SU-DHL-6 (cell line): ENCODE measurements around the gene KRT79.

Experiments
- H2AFZ ChIP-seq: fragments of 200-600 bp; sonication (generic); 2 replicates; pipeline ENCODE4 v1.6.1; 2014; ENCODE audit warnings: low read depth, mild to moderate bottlenecking, moderate library complexity, mixed read lengths, antibody characterized with exemption, low read length; ENCODE audit not compliant: severe bottlenecking
- H3F3A ChIP-seq: fragments of 200-600 bp; shearing (Covaris generic); 2 replicates; pipeline ENCODE4 v1.6.0; 2016; ENCODE audit warnings: antibody characterized with exemption, mild to moderate bottlenecking; ENCODE audit not compliant: insufficient read depth
- H3K27ac ChIP-seq: fragments of 200-600 bp; sonication (generic); 2 replicates; pipeline ENCODE4 v1.5.1; 2016; ENCODE audit warnings: low read depth, mild to moderate bottlenecking, low read length, moderate library complexity, mixed read lengths
- H3K27me3 ChIP-seq: fragments of 200-600 bp; sonication (generic), shearing (Covaris generic); 2 replicates; pipeline ENCODE4 v1.6.0; 2014; ENCODE audit warnings: mild to moderate bottlenecking, low read length
- H3K36me3 ChIP-seq: fragments of 200-600 bp; sonication (generic); 2 replicates; pipeline ENCODE4 v1.6.1; 2014; ENCODE audit warnings: mild to moderate bottlenecking, low read length, mixed read lengths
- H3K4me2 ChIP-seq: fragments of 300-600, 200-600 bp; shearing (Covaris generic), sonication (generic); 2 replicates; pipeline ENCODE4 v1.6.0; 2014; ENCODE audit warnings: low read length, low read depth, mild to moderate bottlenecking; ENCODE audit not compliant: poor library complexity, severe bottlenecking
- H3K4me3 ChIP-seq: fragments of 200-600 bp; sonication (generic); 2 replicates; pipeline ENCODE4 v1.5.1; 2014; ENCODE audit warnings: antibody characterized with exemption, low read length, mild to moderate bottlenecking, mixed read lengths; ENCODE audit not compliant: insufficient read depth, poor library complexity, severe bottlenecking
- H3K79me2 ChIP-seq: fragments of 200-600 bp; sonication (generic); 2 replicates; pipeline ENCODE4 v1.6.1; 2014; ENCODE audit warnings: mild to moderate bottlenecking, low read length, moderate library complexity; ENCODE audit not compliant: insufficient read depth
- H3K9ac ChIP-seq: fragments of 200-600 bp; sonication (generic); 2 replicates; pipeline ENCODE4 v1.7.0; 2014; ENCODE audit warnings: mild to moderate bottlenecking, low read length
- H3K9me2 ChIP-seq: fragments of 200-600 bp; sonication (generic); replicated peaks from 2 replicates; pipeline ENCODE4 v1.6.1; 2014; ENCODE audit warnings: low read length; ENCODE audit not compliant: insufficient read depth
- H3K9me3 ChIP-seq: fragments of 200-600 bp; sonication (generic); 2 replicates; pipeline ENCODE4 v1.6.1; 2014; ENCODE audit warnings: low read length, mixed read lengths; ENCODE audit not compliant: insufficient read depth
- H4K20me1 ChIP-seq: fragments of 200-600 bp; sonication (generic); 2 replicates; pipeline ENCODE4 v1.6.1; 2014; ENCODE audit warnings: low read depth, mild to moderate bottlenecking, antibody characterized with exemption, low read length, moderate library complexity, mixed read lengths
- EZH2phosphoT487 ChIP-seq: fragments of 200-600 bp; sonication (generic), shearing (Covaris generic); conservative IDR thresholded peaks from 2 replicates; pipeline ENCODE4 v1.6.1; 2018; ENCODE audit warnings: mild to moderate bottlenecking, antibody characterized with exemption, low read length, moderate library complexity, mixed read lengths
- TF ChIP-seq, protein P1 (sequence below): fragments of 200-600 bp; sonication (generic); IDR thresholded peaks from one replicate; pipeline ENCODE4 v1.5.1; 2017; ENCODE audit warnings: antibody characterized with exemption, mild to moderate bottlenecking, low read length, moderate library complexity; ENCODE audit not compliant: insufficient read depth, poor library complexity, severe bottlenecking

Gene KRT79

DNA sequence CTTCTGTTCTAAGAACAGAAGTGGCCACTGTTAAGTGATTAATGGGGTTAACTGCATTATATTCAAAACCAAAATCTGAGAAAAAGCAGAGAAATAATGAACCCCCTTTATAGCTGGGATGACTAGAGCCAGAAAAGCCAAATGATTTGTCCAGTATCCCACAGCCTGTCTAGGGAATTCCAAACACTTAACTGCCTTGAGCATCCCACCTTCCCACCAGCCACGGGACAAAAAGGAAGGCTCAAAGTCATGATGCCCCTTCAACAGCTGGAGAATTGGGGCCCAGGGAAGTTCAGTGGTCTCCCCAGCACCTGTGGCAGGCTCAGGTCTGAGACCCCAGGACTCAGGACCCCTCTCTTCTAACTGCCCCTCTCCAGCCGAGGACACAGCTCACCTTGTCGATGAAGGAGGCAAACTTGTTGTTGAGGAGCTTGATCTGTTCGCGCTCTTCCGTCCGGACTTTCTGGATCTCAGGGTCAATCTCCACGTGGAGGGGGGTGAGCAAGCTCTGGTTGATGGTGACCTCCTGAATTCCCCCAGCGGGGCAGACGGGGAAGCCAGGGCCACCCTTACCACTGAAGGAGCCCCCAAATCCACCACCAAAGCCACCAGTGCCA lies 20.8 kb downstream of the KRT79 start:
- no peak overlapping the region for H3K9ac ChIP-seq
- no peaks in the 10 kb centered on the region for H3K9me3 ChIP-seq
- no peaks in the 10 kb centered on the region for H3F3A ChIP-seq
- no peak overlapping the region for H2AFZ ChIP-seq
- H3K27ac ChIP-seq = no peak overlapping the region
- H3K4me3 ChIP-seq = no peak overlapping the region
- no peaks in the 10 kb centered on the region for H3K9me2 ChIP-seq
- H3K4me2 ChIP-seq = no peak overlapping the region
- H3K79me2 ChIP-seq = no peaks in the 10 kb centered on the region
- TF ChIP-seq EZH2phosphoT487 = no peak
- TF ChIP-seq, protein P1, sequence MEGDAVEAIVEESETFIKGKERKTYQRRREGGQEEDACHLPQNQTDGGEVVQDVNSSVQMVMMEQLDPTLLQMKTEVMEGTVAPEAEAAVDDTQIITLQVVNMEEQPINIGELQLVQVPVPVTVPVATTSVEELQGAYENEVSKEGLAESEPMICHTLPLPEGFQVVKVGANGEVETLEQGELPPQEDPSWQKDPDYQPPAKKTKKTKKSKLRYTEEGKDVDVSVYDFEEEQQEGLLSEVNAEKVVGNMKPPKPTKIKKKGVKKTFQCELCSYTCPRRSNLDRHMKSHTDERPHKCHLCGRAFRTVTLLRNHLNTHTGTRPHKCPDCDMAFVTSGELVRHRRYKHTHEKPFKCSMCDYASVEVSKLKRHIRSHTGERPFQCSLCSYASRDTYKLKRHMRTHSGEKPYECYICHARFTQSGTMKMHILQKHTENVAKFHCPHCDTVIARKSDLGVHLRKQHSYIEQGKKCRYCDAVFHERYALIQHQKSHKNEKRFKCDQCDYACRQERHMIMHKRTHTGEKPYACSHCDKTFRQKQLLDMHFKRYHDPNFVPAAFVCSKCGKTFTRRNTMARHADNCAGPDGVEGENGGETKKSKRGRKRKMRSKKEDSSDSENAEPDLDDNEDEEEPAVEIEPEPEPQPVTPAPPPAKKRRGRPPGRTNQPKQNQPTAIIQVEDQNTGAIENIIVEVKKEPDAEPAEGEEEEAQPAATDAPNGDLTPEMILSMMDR = no peak
- H3K36me3 ChIP-seq = no peaks in the 10 kb centered on the region
- H3K27me3 ChIP-seq = no peaks in the 10 kb centered on the region
- H4K20me1 ChIP-seq = no peaks in the 10 kb centered on the region

DNA sequence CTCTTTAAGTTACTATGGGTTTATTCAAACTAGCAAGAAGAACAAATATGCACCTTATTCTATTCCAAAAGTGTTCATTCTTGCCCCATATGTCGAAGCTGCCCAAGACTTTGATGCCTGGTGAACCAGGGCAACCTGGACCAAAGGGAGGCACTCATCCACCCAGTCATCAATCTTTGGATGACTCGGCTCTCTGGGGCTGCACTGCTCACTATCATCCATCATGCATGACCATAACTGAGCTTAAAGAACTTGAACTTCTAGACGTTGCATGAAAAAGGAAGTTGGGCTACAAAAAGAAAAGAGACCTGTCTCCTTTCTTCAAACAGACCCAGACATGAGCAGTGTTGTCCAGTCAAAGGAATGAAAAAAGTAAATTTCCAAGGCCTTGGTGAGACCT lies 21.4 kb downstream of the KRT79 start:
- H3K27ac ChIP-seq = no peak overlapping the region
- H2AFZ ChIP-seq = no peak overlapping the region
- no peak overlapping the region for H3K9ac ChIP-seq
- H3K9me2 ChIP-seq = no peaks in the 10 kb centered on the region
- no peaks in the 10 kb centered on the region for H3K36me3 ChIP-seq
- no peaks in the 10 kb centered on the region for H3K79me2 ChIP-seq
- no peak overlapping the region for H3K4me2 ChIP-seq
- H3F3A ChIP-seq = no peaks in the 10 kb centered on the region
- TF ChIP-seq, protein P1 = no peak
- no peak for TF ChIP-seq EZH2phosphoT487
- no peaks in the 10 kb centered on the region for H4K20me1 ChIP-seq
- no peak overlapping the region for H3K4me3 ChIP-seq
- no peaks in the 10 kb centered on the region for H3K27me3 ChIP-seq
- no peaks in the 10 kb centered on the region for H3K9me3 ChIP-seq

DNA sequence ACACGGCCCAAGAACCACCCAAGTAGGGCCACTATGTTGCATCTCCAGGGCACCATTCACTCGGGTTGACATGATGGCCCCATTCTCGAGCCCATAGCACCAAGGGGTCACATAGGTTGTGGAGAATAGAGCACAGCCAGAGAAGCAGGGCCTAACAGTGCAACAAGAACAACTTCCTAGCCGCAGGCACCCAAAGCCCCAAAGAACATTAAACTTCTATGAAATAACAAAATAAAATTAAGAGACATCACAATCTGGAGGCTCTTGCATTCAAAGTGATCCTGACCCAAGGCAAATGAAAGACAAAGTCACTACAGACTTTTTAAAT lies 22.1 kb downstream of the KRT79 start:
- H3F3A ChIP-seq = no peaks in the 10 kb centered on the region
- no peaks in the 10 kb centered on the region for H3K9me3 ChIP-seq
- H3K9ac ChIP-seq = no peak overlapping the region
- H3K36me3 ChIP-seq = no peaks in the 10 kb centered on the region
- no peaks in the 10 kb centered on the region for H4K20me1 ChIP-seq
- H3K27me3 ChIP-seq = no peaks in the 10 kb centered on the region
- no peaks in the 10 kb centered on the region for H3K9me2 ChIP-seq
- TF ChIP-seq EZH2phosphoT487 = no peak
- TF ChIP-seq, protein P1 = no peak
- no peaks in the 10 kb centered on the region for H3K79me2 ChIP-seq
- H3K4me3 ChIP-seq = no peak overlapping the region
- no peak overlapping the region for H3K4me2 ChIP-seq
- no peak overlapping the region for H2AFZ ChIP-seq
- no peak overlapping the region for H3K27ac ChIP-seq
